Gastroesophageal sphincter (tissue), 3 donors: ENCODE data around the gene GSTM3.

ENCODE experiments used
- CTCF ChIP-seq, 4 experiments: fragments of 200-600 bp in 2 of 4; fragments of 450-650 bp in 2 of 4; sonication (generic) in 1 of 4; IDR thresholded peaks; one replicate each; pipeline ENCODE4 v1.5.1; 2017 to 2019; ENCODE audit warnings: antibody characterized with exemption in 4 of 4, mild to moderate bottlenecking in 2 of 4, moderate library complexity in 2 of 4
- EP300 ChIP-seq: sonication (generic); formaldehyde crosslinking; IDR thresholded peaks from one replicate; pipeline ENCODE4 v1.6.1; 2017; ENCODE audit warnings: antibody characterized with exemption, mild to moderate bottlenecking

GRCh38 chr1:109763646-109764415 lies 23.0 kb upstream of the GSTM3 start, which contains the start of gene EPS8L3:
- TF ChIP-seq CTCF (IDR thresholded peaks at IDR 0.05) (no peak), EP300 (no peak)
